HG03575 (cell line): ENCODE measurements around the gene RPEL1.
"Not testable (repeated sequence)": the region's sequence is repeated elsewhere in the genome, so short reads cannot be mapped to it uniquely, and the experiment has no call there.

Experiments
- ATAC-seq: cut with Tn5 transposase; IDR thresholded peaks from one replicate; pipeline ENCODE4 v1.9.1; 2021; ENCODE audit not compliant: unreplicated experiment, insufficient number of reproducible peaks, low FRiP score; ENCODE audit errors: extremely low read depth

Gene RPEL1

DNA sequence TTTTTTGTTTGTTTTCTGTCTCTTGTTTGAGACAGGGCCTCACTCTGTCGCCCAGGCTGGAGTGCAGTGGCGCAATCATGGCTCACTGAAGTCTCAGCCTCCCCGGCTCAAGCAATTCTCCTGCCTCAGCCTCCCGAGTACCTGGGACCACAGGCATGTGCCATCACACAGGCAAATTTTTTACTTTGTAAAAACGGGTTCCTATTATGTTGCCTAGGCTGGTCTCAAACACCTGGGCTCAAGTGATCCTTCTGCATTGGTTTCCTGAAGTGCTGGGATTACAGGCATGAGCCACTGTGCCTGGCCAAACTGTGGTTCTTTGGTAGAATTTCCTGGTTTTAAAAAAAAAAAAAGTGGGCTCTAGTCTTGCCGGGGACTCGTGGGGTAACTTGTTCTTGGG, at the start of gene RPEL1:
RPEL1 (plus strand) TSS at position 301 of the 400 bp plus-strand sequence. CDS start 110 bp downstream, outside the sequence.
- not testable (repeated sequence) for ATAC-seq

DNA sequence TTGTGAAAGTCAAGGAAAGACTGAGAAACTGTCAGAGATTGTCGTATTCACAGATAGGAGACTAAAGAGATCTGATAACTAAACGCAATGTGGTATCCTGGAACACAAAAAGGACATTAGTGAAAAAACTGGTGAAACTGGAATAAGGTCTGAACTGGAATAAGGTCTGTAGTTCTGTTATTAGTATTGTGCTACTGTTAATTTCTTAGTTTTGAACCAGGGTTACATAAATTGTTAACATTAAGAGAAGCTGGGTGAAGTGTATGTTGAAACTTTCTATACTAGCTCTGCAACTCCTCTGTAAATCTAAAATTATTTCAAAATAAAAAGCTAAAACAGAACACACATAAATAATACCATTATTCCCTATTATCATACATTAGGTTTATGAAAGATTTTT, 49.2 kb upstream of the RPEL1 start:
- ATAC-seq, result no peak

DNA sequence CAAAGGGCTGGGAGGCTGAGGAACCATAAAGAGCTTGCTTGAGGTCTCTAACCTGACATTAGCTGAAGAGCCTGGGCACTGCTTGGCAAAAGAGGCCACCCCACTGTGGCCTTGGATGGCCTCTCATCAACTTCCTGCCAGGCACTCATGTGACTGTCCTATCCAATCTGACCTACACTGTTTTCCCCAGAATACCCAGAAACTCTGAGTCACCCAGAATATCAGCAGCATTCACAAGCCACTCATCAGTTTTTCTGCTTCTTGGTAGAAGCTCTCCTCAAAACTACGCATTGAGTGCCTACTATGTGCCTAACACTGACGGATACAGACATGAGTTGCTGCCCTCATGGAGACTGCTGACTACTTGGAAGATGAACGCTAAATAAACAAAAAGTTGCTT, 48.5 kb upstream of the RPEL1 start:
- no peak for ATAC-seq

DNA sequence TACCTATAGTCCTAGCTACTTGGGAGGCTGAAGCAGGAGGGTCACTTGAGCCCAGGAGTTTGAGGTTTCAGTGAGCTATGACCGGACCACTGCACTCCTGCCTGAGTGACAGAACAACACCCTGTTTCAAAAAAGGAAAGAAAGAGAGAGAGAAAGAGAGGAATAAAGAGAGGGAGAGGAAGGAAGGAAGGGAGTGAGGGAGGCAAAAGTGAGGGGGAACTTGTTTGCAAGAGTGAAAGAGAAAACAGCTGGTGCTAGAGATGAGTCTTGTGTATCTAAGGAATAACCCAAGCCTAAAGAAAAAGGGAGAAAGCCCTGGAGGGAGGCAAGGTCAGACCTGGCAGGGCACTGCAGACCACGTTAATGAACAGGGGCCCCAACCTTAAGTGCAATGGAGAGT, 47.8 kb upstream of the RPEL1 start:
- no peak for ATAC-seq

DNA sequence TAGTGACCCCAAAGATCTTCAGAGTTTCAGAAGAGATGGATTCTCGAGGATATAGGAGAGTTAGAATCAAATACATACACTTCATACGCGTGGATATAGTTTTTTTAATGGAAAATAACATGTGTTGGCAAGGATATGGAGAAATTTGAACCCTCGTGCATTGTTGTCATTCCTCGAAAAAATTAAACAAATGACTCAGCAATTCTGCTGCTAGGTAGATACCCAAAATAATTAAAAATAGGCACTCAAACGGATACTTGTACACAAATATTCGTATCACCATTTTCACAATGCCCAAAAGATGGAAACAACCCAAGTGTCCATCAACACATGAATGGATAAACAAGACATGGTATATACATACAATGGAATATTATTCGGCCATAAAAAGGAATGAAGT, 47.0 kb upstream of the RPEL1 start:
- ATAC-seq, result no peak

- ATAC-seq, result no peak
Measured at GRCh38 chr10:103199488-103199887, 46.2 kb upstream of the RPEL1 start.

DNA sequence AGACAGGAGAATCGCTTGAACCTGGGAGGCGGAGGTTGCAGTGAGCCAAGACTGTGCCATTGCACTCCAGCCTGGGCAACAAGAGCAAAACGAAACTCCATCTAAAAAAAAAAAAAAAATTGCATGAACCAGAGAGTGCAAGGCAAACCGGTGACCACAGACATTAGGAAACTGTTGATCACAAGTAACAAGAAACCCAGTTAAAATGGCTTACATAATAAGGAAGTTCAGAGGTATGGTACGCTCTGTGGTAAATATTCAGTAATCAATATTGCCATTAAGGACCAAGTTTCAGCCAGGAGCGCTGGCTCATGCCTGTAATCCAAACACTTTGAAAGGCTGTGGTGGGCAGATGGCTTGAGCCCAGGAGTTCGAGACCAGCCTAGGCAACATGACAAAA, 43.4 kb upstream of the RPEL1 start:
- ATAC-seq, result no peak

- ATAC-seq, result no peak
Measured at GRCh38 chr10:103203466-103203865, 42.2 kb upstream of the RPEL1 start.

DNA sequence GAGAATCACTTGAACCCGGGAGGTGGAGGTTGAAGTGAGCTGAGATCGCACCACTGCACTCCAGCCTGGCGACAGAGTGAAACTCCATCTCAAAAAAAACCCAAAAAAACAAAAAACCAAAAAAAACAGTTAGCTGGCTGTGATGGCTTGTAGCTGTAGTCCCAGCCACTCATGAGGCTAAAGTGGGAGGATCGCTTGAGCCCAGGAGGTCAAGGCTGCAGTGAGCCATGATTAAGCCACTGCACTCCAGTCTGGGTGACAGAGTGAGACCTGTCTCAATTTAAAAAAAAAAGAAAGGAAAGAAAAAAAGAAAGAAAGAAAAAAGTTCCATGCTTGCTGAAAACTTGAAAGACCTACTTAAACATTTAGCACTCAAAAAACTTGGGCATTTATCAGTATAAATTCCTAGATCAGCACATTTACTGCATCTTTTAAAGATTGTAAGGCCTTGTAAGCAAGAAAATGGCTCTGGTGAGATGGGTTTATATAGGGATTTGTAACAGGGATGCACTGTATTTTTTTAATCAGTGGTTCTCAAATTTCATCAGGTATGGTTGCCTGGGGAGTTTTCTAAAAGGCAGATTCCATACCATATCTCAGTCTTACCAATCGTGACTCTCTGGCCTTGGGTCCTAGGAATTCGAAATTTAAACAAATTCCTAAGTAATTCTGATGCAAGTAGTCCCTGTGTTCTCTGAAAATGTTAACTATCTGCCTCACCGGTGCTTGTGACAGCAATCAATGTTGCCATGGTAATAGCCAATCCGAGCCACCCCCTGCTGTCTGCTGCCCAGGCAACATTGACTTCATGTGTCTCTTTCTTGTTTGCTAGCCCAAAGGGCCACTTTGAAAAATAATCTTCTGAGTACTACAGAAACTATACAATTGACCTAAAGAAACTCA, 41.1 kb upstream of the RPEL1 start:
- no peak for ATAC-seq

GRCh38 chr10:103205401-103205800, 40.3 kb upstream of the RPEL1 start:
- not testable (repeated sequence) for ATAC-seq

- ATAC-seq, result not testable (repeated sequence)
Measured at GRCh38 chr10:103206715-103207114, 39.0 kb upstream of the RPEL1 start.

DNA sequence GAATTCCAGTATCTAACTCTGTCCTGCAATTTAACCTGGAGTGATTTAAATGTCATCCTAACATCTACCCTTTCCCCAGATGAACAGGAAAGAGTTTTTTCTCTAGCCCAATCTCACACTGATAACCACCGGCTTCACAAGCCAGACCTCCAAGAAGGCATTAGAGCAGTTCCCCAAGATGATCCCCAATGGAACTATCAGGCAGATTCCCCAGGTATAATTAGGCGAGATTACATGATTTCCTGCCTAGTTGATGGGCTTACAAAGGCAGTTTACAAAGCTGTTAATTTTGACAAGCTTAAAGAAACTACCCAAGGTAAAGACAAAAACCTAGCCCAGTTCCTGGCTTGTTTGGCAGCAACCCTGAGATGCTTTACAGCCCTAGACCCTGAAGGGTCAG, 38.5 kb upstream of the RPEL1 start:
- no peak for ATAC-seq

- ATAC-seq, result not testable (repeated sequence)
Measured at GRCh38 chr10:103207643-103208042, 38.0 kb upstream of the RPEL1 start.

- not testable (repeated sequence) for ATAC-seq
Measured at GRCh38 chr10:103210262-103210661, 35.4 kb upstream of the RPEL1 start.

DNA sequence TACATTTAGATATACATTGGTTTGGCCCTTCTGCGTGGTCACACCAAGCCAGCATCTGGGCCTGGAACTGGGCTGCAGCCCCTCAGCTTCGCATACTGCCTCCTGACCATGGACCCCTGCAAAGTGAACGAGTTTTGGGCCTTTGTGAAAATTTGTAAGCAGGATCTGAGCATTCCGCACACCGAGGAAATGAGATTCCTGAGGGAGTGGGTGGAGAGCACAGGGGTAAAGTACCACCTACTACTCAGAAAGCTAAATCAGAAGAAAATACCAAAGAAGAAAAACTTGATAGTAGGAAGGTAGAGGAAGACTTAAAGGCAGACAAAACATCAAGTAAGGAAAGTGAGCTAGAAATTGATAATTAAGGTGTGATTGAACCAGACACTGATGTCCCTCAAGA, 30.1 kb upstream of the RPEL1 start:
- no peak for ATAC-seq

GRCh38 chr10:103216362-103216761, 29.3 kb upstream of the RPEL1 start:
- not testable (repeated sequence) for ATAC-seq

GRCh38 chr10:103224133-103224532, 21.6 kb upstream of the RPEL1 start:
- no peak for ATAC-seq

GRCh38 chr10:103224721-103225120, 21.0 kb upstream of the RPEL1 start:
- not testable (repeated sequence) for ATAC-seq

DNA sequence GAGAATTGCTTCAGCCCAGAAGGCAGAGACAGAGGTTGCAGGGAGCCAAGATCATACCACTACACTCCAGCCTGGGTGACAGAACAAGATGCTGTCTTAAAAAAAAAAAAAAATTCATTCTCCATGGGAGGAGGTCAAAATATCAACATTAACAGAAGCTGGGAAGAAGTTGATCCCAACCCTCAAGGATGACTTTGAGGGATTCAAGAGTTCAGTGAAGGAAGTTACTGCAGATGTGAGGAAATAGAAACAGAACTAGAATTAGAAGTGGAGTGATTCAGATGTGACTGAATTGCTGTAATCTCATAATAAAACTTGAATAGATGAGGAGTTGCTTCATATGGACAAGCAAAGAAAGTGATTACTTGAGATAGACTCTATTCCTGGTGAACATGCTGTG, 19.7 kb upstream of the RPEL1 start:
- no peak for ATAC-seq

DNA sequence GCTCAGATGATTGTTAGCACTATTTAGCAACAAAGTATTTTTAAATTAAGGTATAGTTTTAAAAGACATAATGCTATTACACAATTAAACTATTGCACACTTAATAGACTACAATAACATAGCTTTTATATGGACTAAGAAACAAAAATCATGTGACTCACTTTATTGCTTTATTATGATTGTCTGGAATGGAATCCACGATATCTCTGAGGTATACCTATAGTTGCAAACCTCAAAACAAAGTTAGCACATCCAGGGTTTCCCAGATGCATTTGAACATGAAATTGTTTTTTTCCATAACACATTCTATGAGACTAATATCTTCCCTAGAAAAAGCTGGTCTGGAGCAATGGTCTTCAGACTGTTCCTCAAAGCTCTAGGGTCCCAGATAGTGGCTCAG, 18.3 kb upstream of the RPEL1 start:
- ATAC-seq, result no peak

DNA sequence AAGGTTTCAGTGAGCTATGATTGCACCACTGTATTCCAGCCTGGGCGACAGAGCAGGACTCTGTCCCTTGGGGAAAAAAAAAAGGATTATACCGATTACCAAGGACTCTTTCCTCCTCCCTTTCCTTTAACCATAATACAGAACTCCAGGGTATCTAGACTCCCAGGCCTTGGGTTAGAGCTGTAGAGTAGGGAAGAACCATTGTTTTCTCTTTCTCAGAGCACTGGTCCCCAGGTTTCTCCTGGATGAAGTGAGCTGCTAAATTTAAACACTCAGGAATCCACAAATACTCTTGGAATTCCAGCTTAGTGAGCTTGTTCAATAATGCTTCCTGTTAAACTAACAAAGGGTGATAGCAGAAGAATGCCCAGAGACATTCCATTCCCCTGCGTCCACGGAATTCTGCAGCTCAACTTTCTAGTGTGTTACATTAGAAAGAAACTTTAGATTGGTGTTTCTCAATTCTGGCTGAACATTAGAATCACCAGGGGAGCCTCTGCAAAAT, 14.6 kb upstream of the RPEL1 start:
- ATAC-seq, result no peak
